H1 (cell line): ENCODE data around the gene ASS1. TPM values are rescaled to one million over a fixed set of nuclear protein-coding genes. Genes with fewer than 3 reads are reported as not detected.
A peak's percentile ranks its signal among the peaks of the same experiment; 100 is the strongest.

Experiments
- CTCF ChIA-PET: fragments of 300-600 bp; sonication (Branson Sonifier 250); formaldehyde crosslinking; loops from one replicate; lab custom pipeline; 2021; ENCODE audit not compliant: partially characterized antibody; lab: Charles Lee
- POLR2A ChIA-PET: fragments of 300-600 bp; sonication (Branson Sonifier 250); formaldehyde crosslinking; loops from one replicate; lab custom pipeline; 2021; ENCODE audit warnings: inconsistent platforms; ENCODE audit not compliant: partially characterized antibody; lab: Charles Lee
- DNase-seq, 2 experiments: peaks; one replicate each; pipeline versions ENCODE4 v3.0.0 to v3.0.0-alpha.2; 2010 to 2022; ENCODE audit warnings: low spot score in 2 of 2, low read depth in 1 of 2, mixed read lengths in 1 of 2
- FAIRE-seq: peaks from 2 replicates; lab custom pipeline; 2011; peaks lifted over from hg19 to GRCh38; lab: Jason Lieb, UNC
- H2AFZ ChIP-seq: 2 replicates; pipeline ENCODE4 v1.8.1; 2012; ENCODE audit warnings: low read length, inconsistent platforms
- H2AK5ac ChIP-seq: 2 replicates; pipeline ENCODE4 v1.6.1; 2013; ENCODE audit warnings: low read depth, low read length
- H2BK120ac ChIP-seq: replicated peaks from 2 replicates; pipeline ENCODE3; 2013; ENCODE audit warnings: low read depth, low read length, inconsistent platforms
- H2BK12ac ChIP-seq: 2 replicates; pipeline ENCODE4 v1.6.1; 2013; ENCODE audit warnings: low read depth, low read length
- H2BK15ac ChIP-seq: 2 replicates; pipeline ENCODE4 v1.6.1; 2013; ENCODE audit warnings: low read length
- H2BK20ac ChIP-seq: 2 replicates; pipeline ENCODE4 v1.6.1; 2013; ENCODE audit warnings: low read length
- H2BK5ac ChIP-seq: 2 replicates; pipeline ENCODE4 v1.6.1; 2013; ENCODE audit warnings: low read depth, low read length
- H3K14ac ChIP-seq: 2 replicates; pipeline ENCODE4 v1.6.1; 2013; ENCODE audit warnings: inconsistent platforms; ENCODE audit not compliant: insufficient read length
- H3K18ac ChIP-seq: 2 replicates; pipeline ENCODE4 v1.6.1; 2013; ENCODE audit warnings: low read length; ENCODE audit errors: extremely low read depth
- H3K23ac ChIP-seq: 2 replicates; pipeline ENCODE4 v1.6.1; 2013; ENCODE audit warnings: inconsistent platforms; ENCODE audit not compliant: insufficient read length
- H3K23me2 ChIP-seq: 2 replicates; pipeline ENCODE4 v1.6.1; 2013; ENCODE audit warnings: low read depth, low read length
- H3K27ac ChIP-seq: 2 replicates; pipeline ENCODE4 v1.6.1; 2011; ENCODE audit warnings: low read depth, low read length, inconsistent platforms
- H3K27me3 ChIP-seq, 4 experiments: replicated peaks in 1 of 4; 1 replicate in 1 of 4; 2 replicates in 3 of 4; pipeline versions ENCODE4 v1.6.1 to v1.8.1; 2011 to 2013; ENCODE audit warnings: low read length in 3 of 4, mild to moderate bottlenecking in 3 of 4, inconsistent platforms in 2 of 4, mixed read lengths in 2 of 4, moderate library complexity in 1 of 4; ENCODE audit not compliant: control insufficient read depth in 3 of 4, insufficient read depth in 3 of 4; ENCODE audit errors: extremely low read depth in 1 of 4
- H3K36me3 ChIP-seq, 4 experiments: 2 replicates each; pipeline versions ENCODE4 v1.6.1 to v1.8.1; 2011 to 2013; ENCODE audit warnings: mild to moderate bottlenecking in 4 of 4, low read length in 3 of 4, moderate library complexity in 2 of 4, control low read depth in 1 of 4, inconsistent platforms in 1 of 4; ENCODE audit not compliant: insufficient read depth in 4 of 4, control insufficient read depth in 2 of 4
- H3K4ac ChIP-seq: replicated peaks from 2 replicates; pipeline ENCODE3; 2013; ENCODE audit warnings: low read length, low read depth, mixed read lengths, inconsistent platforms; ENCODE audit not compliant: insufficient read length
- H3K4me1 ChIP-seq, 4 experiments: replicated peaks in 1 of 4; 1 replicate in 1 of 4; 2 replicates in 3 of 4; pipeline versions ENCODE4 v1.6.1 to v1.8.1; 2011 to 2013; ENCODE audit warnings: low read length in 3 of 4, inconsistent platforms in 2 of 4, mixed read lengths in 1 of 4; ENCODE audit not compliant: insufficient read depth in 4 of 4, control insufficient read depth in 3 of 4
- H3K4me2 ChIP-seq, 2 experiments: 2 replicates each; pipeline versions ENCODE4 v1.6.1 to v1.8.1; 2011 to 2013; ENCODE audit warnings: low read depth in 2 of 2, low read length in 2 of 2, control low read depth in 1 of 2, inconsistent platforms in 1 of 2, mild to moderate bottlenecking in 1 of 2; ENCODE audit not compliant: insufficient read depth in 1 of 2
- H3K4me3 ChIP-seq, 4 experiments: fragments of 200-600, 300-600 bp in 1 of 4; sonication (generic), shearing (Covaris generic), sonication (Bioruptor Twin) in 1 of 4; 2 replicates each; pipeline versions ENCODE4 v1.5.1 to v1.8.1; 2011 to 2016; ENCODE audit warnings: low read length in 4 of 4, low read depth in 3 of 4, control low read depth in 2 of 4, inconsistent platforms in 2 of 4, mild to moderate bottlenecking in 2 of 4, mixed read lengths in 1 of 4, moderate library complexity in 1 of 4; ENCODE audit not compliant: insufficient read depth in 2 of 4; ENCODE audit errors: extremely low read depth in 1 of 4
- H3K56ac ChIP-seq: replicated peaks from 2 replicates; pipeline ENCODE3; 2013; ENCODE audit warnings: low read depth, mild to moderate bottlenecking, mixed read lengths, low read length, inconsistent platforms; ENCODE audit not compliant: insufficient read length
- H3K79me1 ChIP-seq: 2 replicates; pipeline ENCODE4 v1.6.1; 2013; ENCODE audit warnings: low read depth, low read length, control low read depth
- H3K79me2 ChIP-seq, 2 experiments: 2 replicates each; pipeline versions ENCODE4 v1.6.1 to v1.8.1; 2012 to 2013; ENCODE audit warnings: low read length in 2 of 2, mild to moderate bottlenecking in 2 of 2, inconsistent platforms in 1 of 2; ENCODE audit not compliant: insufficient read depth in 2 of 2, control insufficient read depth in 1 of 2
- H3K9ac ChIP-seq, 4 experiments: replicated peaks in 1 of 4; 1 replicate in 1 of 4; 2 replicates in 3 of 4; pipeline versions ENCODE4 v1.6.1 to v1.8.1; 2011 to 2013; ENCODE audit warnings: low read depth in 3 of 4, low read length in 3 of 4, control low read depth in 2 of 4, mild to moderate bottlenecking in 2 of 4, moderate library complexity in 2 of 4, inconsistent platforms in 1 of 4; ENCODE audit errors: extremely low read depth in 1 of 4
- H3K9me3 ChIP-seq, 2 experiments: 2 replicates each; pipeline versions ENCODE4 v1.6.1 to v1.8.1; 2012 to 2013; ENCODE audit warnings: mild to moderate bottlenecking in 2 of 2, moderate library complexity in 2 of 2, control low read depth in 1 of 2, inconsistent platforms in 1 of 2, low read depth in 1 of 2, low read length in 1 of 2, mixed read lengths in 1 of 2; ENCODE audit not compliant: insufficient read depth in 2 of 2
- H4K20me1 ChIP-seq, 2 experiments: replicated peaks in 1 of 2; 2 replicates each; pipeline versions ENCODE3 to v1.8.1; 2011 to 2013; ENCODE audit warnings: inconsistent platforms in 2 of 2, low read length in 2 of 2, mild to moderate bottlenecking in 1 of 2; ENCODE audit not compliant: insufficient read depth in 2 of 2, control insufficient read depth in 1 of 2
- H4K5ac ChIP-seq: 2 replicates; pipeline ENCODE4 v1.6.1; 2013; ENCODE audit warnings: low read length, low read depth, mixed read lengths, inconsistent platforms; ENCODE audit not compliant: insufficient read length
- H4K8ac ChIP-seq: 2 replicates; pipeline ENCODE4 v1.8.0; 2013; ENCODE audit warnings: mild to moderate bottlenecking, moderate library complexity, low read length, inconsistent platforms; ENCODE audit not compliant: insufficient read depth; ENCODE audit errors: extremely low read depth
- H4K91ac ChIP-seq: replicated peaks from 2 replicates; pipeline ENCODE3; 2013; ENCODE audit warnings: low read length, mixed read lengths, inconsistent platforms; ENCODE audit not compliant: insufficient read length
- EZH2 ChIP-seq: fragments of 200-600 bp; sonication (generic); IDR thresholded peaks from 2 replicates; pipeline ENCODE4 v1.7.1; 2012; ENCODE audit warnings: low read depth, mild to moderate bottlenecking, moderate library complexity, low read length, inconsistent platforms; ENCODE audit not compliant: severe bottlenecking
- RAD21 ChIP-seq, 2 experiments: IDR thresholded peaks in 1 of 2; conservative IDR thresholded peaks in 1 of 2; 2 replicates each; pipeline ENCODE4 v1.6.1; 2011; ENCODE audit warnings: low read depth in 2 of 2, low read length in 2 of 2, improper control_type of control experiment in 1 of 2, inconsistent platforms in 1 of 2, mild to moderate bottlenecking in 1 of 2, moderate library complexity in 1 of 2
- SIN3A ChIP-seq, 2 experiments: IDR thresholded peaks in 1 of 2; conservative IDR thresholded peaks in 1 of 2; 2 replicates each; pipeline ENCODE4 v1.6.1; 2011 to 2012; ENCODE audit warnings: low read length in 2 of 2, improper control_type of control experiment in 1 of 2, low read depth in 1 of 2, mild to moderate bottlenecking in 1 of 2
- TAF1 ChIP-seq: IDR thresholded peaks from 2 replicates; pipeline ENCODE4 v1.6.1; 2011; ENCODE audit warnings: mild to moderate bottlenecking, low read depth, low read length
- WGBS, 2 experiments: shearing (Covaris generic) in 1 of 2; methylation state at CpG; one replicate each; pipeline versions ENCODE4 v1.1.6 to v1.1.7; 2013 to 2015; ENCODE audit warnings: low lambda C conversion rate in 2 of 2, mixed read lengths in 2 of 2, inconsistent platforms in 1 of 2, low coverage in 1 of 2, missing lambda C conversion rate in 1 of 2; ENCODE audit not compliant: insufficient replicate concordance in 2 of 2, insufficient coverage in 1 of 2, insufficient read length in 1 of 2; ENCODE audit errors: extremely low coverage in 1 of 2, missing lambda C conversion rate in 1 of 2; 5-methylcytosine and 5-hydroxymethylcytosine counted together
- polyA plus RNA-seq, 7 experiments: library from polyadenylated mRNA; depleted of rRNA in 3 of 7; stranded (reverse) in 5 of 7; unstranded in 2 of 7; fragments of >200 nt in 5 of 7; fragments of 200-250 nt in 2 of 7; gene quantifications; 1 replicate in 5 of 7; 2 replicates in 1 of 7; 4 replicates in 1 of 7; pipeline versions ENCODE4 v1.2.1 to v1.2.3, GENCODE V29; 2011 to 2013; ENCODE audit warnings: missing spikeins in 2 of 7, mixed read lengths in 2 of 7
- total RNA-seq: library from RNA; stranded (reverse); fragmentation: NEBNext Ultra II Directional; extraction: Animal tissue kit (Norgen Biotek cat#: 25700); gene quantifications from 2 replicates; pipeline ENCODE4 v1.2.1, GENCODE V29; 2021
- TF ChIP-seq, protein P1 (sequence below), 3 experiments: IDR thresholded peaks; 1 replicate in 2 of 3; 2 replicates in 1 of 3; pipeline versions ENCODE4 v1.5.1 to v1.6.1; 2011; ENCODE audit warnings: low read length in 3 of 3, mild to moderate bottlenecking in 3 of 3, inconsistent platforms in 2 of 3, low read depth in 1 of 3, moderate library complexity in 1 of 3; ENCODE audit not compliant: insufficient read depth in 1 of 3; ENCODE audit errors: control extremely low read depth in 1 of 3

The ASS1 gene
- total and polyA plus RNA-seq, 2 of the 8 experiments (the other 6 are each of a cell fraction or from before 2014, with no cell fraction given): 108 to 296 TPM

DNA sequence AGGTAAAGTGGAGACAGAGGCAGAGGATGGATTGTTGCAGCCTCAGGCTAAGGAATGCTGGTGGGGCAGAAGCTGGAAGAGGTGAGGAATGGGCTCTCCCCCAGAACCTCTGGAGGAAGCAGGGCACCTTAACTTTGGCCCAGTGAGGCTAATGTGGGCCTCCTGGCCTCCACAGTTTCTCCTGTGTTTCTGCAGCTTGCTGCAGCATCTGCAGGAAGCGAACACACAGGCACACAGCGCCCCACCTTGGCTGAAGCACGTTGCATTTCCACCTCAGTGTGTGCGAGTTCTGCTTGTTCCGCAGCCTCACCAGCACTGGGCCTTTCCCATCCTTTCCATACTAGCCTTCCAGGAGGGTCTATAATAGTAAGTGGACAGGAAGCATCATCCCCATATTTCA lies 27.2 kb upstream of the ASS1 start:
- WGBS, 2 experiments: 83% methylated on average over 5 of the region's 5 CpGs; no CpG with 5 or more reads in 1 of the 2 experiments
- Histone ChIP-seq H2AK5ac (peak overlapping the region; percentile 91; the same call in 1 of the 2 replicates), H3K23ac (no peak overlapping the region), H2BK20ac (no peak overlapping the region), H3K18ac (no peak overlapping the region), H3K4me2 (no peak overlapping the region), H3K4ac (no peak overlapping the region), H2AFZ (no peak overlapping the region), H4K8ac (no peak overlapping the region), H2BK120ac (no peak overlapping the region), H3K4me3 (no peak overlapping the region), H3K36me3 (no peaks in the 10 kb centered on the region), H3K79me1 (no peaks in the 10 kb centered on the region), H3K79me2 (no peaks in the 10 kb centered on the region), H3K14ac (no peak overlapping the region), H3K4me1 (peaks cover 6 to 15% (median 9%) of the 10 kb centered on the region in 4 experiments; a peak in 6 of 7 replicates), H3K9ac (no peak overlapping the region), H2BK15ac (no peak overlapping the region), H2BK5ac (no peak overlapping the region), H3K27me3 (no peaks in the 10 kb centered on the region; a peak in 1 of 7 replicates), H2BK12ac (no peak overlapping the region), H4K5ac (no peak overlapping the region), H3K56ac (no peak overlapping the region), H4K91ac (no peak overlapping the region), H3K9me3 (peaks cover 0 to 2% of the 10 kb centered on the region in 2 experiments; a peak in 1 of 4 replicates), H3K27ac (no peak overlapping the region), H3K23me2 (no peaks in the 10 kb centered on the region), H4K20me1 (no peaks in the 10 kb centered on the region)
- POLR2A ChIA-PET: interaction anchor here (1.2 kb wide), 1 partner anchor 30 kb away, joined by 5 read pairs; no protein-coding TSS in a partner anchor
- no peak for FAIRE-seq
- DNase-seq: peak in 1 of 2 experiments; percentile 60
- CTCF ChIA-PET: interaction anchor here (0.9 to 1.5 kb wide), 2 partner anchors 14 to 18 kb away, joined by 3 to 5 read pairs; no protein-coding TSS in a partner anchor
- TF ChIP-seq, protein P1, sequence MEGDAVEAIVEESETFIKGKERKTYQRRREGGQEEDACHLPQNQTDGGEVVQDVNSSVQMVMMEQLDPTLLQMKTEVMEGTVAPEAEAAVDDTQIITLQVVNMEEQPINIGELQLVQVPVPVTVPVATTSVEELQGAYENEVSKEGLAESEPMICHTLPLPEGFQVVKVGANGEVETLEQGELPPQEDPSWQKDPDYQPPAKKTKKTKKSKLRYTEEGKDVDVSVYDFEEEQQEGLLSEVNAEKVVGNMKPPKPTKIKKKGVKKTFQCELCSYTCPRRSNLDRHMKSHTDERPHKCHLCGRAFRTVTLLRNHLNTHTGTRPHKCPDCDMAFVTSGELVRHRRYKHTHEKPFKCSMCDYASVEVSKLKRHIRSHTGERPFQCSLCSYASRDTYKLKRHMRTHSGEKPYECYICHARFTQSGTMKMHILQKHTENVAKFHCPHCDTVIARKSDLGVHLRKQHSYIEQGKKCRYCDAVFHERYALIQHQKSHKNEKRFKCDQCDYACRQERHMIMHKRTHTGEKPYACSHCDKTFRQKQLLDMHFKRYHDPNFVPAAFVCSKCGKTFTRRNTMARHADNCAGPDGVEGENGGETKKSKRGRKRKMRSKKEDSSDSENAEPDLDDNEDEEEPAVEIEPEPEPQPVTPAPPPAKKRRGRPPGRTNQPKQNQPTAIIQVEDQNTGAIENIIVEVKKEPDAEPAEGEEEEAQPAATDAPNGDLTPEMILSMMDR (IDR thresholded peaks at IDR 0.05; ENCODE audit: control extremely low read depth in 1 of 3, insufficient read depth in 1 of 3, low read depth in 1 of 3, low read length in 3 of 3): peak; percentile 46 to 76 (median 61)
- TF ChIP-seq RAD21 (IDR thresholded peaks at IDR 0.05 in 1 of 2, conservative IDR thresholded peaks at IDR 0.05 in 1 of 2; ENCODE audit: low read depth in 2 of 2, low read length in 2 of 2): peak; percentile 63 to 66
- no peak for TF ChIP-seq SIN3A (conservative IDR thresholded peaks at IDR 0.05 in 1 of 2, IDR thresholded peaks at IDR 0.05 in 1 of 2; ENCODE audit: low read depth in 1 of 2, low read length in 2 of 2)
- no peak for TF ChIP-seq EZH2
- TF ChIP-seq TAF1: no peak
